ENCODE results near the gene DENND1A.

- no peak for TF ChIP-seq POLR2AphosphoS5 (IDR thresholded peaks at IDR 0.05; ENCODE audit: borderline replicate concordance, low read depth, low read length)
- no peak for TF ChIP-seq EZH2 (IDR thresholded peaks at IDR 0.05)
- no peak for TF ChIP-seq FOXP2 (optimal IDR thresholded peaks at IDR 0.05; ENCODE audit: control extremely low read depth, extremely low read length, insufficient read depth)
These were observed 476.8 kb downstream of the DENND1A start for GRCh38 chr9:123453076-123453667.
